Measurements from ENCODE around the gene PARPBP. TPM values are rescaled to one million over a fixed set of nuclear protein-coding genes. Genes with fewer than 3 reads are reported as not detected.
"Not testable (repeated sequence)": the region's sequence is repeated elsewhere in the genome, so short reads cannot be mapped to it uniquely, and the experiment has no call there.

Gene PARPBP
- polyA plus RNA-seq, 1 donor from 2014 or later: 6.3 TPM

DNA sequence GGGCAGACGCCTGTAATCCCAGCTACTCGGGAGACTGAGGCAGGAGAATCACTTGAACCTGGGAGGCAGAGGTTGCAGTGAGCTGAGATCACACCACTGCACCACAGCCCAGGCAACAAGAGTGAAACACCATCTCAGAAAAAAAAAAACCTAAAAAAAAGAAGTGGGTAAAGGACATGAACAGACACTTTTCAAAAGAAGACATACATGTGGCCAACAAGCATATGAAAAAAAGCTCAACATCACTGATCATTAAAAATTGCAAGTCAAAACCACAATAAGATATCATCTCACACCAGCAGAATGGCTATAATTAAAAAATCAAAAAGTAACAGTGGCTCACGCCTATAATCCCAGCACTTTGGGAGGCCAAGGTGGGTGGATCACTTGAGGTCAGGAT, 10.7 kb downstream of the PARPBP start:
- H3F3A ChIP-seq (ENCODE audit: insufficient read depth, low read length, poor library complexity, severe bottlenecking); H3K27me3 ChIP-seq (ENCODE audit: insufficient read depth, low read depth, low read length); H2AFZ ChIP-seq (ENCODE audit: low read depth, low read length); H3K9me2 ChIP-seq (ENCODE audit: insufficient read depth, low read length); H3K27ac ChIP-seq (ENCODE audit: low read length); H3K9me3 ChIP-seq (ENCODE audit: low read length); H3K4me2 ChIP-seq (ENCODE audit: low read length); H3K4me3 ChIP-seq (ENCODE audit: low read length); H4K20me1 ChIP-seq (ENCODE audit: insufficient read depth); H3K36me3 ChIP-seq (ENCODE audit: insufficient read depth, low read length); H3K9ac ChIP-seq (ENCODE audit: low read length); H3K79me2 ChIP-seq (replicated peaks; ENCODE audit: insufficient read depth, low read length): not testable (repeated sequence)

DNA sequence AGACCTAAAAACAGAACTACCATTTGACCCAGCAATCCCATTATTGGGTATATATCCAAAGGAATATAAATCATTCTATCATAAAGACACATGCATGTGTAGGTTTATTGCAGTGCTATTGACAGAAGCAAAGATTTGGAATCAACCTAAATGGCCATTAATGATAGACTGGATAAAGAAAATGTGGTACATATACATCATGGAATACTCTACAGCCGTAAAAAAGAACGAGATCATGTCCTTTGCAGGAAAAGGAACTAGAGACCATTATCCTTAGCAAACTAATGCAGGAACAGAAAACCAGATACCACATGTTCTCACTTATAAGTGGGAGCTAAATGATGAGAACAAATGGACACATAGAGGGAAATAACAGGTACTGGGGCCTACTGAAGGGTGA, 11.5 kb downstream of the PARPBP start:
- H3K79me2 ChIP-seq (replicated peaks; ENCODE audit: insufficient read depth, low read length); H3K27ac ChIP-seq (ENCODE audit: low read length); H2AFZ ChIP-seq (ENCODE audit: low read depth, low read length); H3K4me3 ChIP-seq (ENCODE audit: low read length); H3F3A ChIP-seq (ENCODE audit: insufficient read depth, low read length, poor library complexity, severe bottlenecking); H4K20me1 ChIP-seq (ENCODE audit: insufficient read depth); H3K36me3 ChIP-seq (ENCODE audit: insufficient read depth, low read length); H3K9me3 ChIP-seq (ENCODE audit: low read length); H3K27me3 ChIP-seq (ENCODE audit: insufficient read depth, low read depth, low read length); H3K4me2 ChIP-seq (ENCODE audit: low read length); H3K9ac ChIP-seq (ENCODE audit: low read length); H3K9me2 ChIP-seq (ENCODE audit: insufficient read depth, low read length): not testable (repeated sequence)

DNA sequence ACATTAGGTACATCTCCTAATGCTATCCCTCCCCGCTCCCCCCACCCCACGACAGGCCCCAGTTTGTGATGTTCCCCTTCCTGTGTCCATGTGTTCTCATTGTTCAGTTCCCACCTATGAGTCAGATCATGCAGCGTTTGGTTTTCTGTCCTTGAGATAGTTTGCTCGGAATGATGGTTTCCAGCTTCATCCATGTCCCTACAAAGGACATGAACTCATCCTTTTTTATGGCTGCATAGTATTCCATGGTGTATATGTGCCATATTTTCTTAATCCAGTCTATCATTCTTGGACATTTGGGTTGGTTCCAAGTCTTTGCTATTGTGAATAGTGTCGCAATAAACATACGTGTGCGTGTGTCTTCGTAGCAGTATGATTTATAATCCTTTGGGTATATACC, 17.6 kb downstream of the PARPBP start:
- H3K4me3 ChIP-seq (ENCODE audit: low read length); H3K36me3 ChIP-seq (ENCODE audit: insufficient read depth, low read length); H3K27me3 ChIP-seq (ENCODE audit: insufficient read depth, low read depth, low read length); H3K9me2 ChIP-seq (ENCODE audit: insufficient read depth, low read length); H3F3A ChIP-seq (ENCODE audit: insufficient read depth, low read length, poor library complexity, severe bottlenecking); H3K79me2 ChIP-seq (replicated peaks; ENCODE audit: insufficient read depth, low read length); H3K9me3 ChIP-seq (ENCODE audit: low read length); H3K9ac ChIP-seq (ENCODE audit: low read length); H3K27ac ChIP-seq (ENCODE audit: low read length); H2AFZ ChIP-seq (ENCODE audit: low read depth, low read length); H3K4me2 ChIP-seq (ENCODE audit: low read length); H4K20me1 ChIP-seq (ENCODE audit: insufficient read depth): not testable (repeated sequence)

GRCh38 chr12:102142866-102143373, 22.9 kb downstream of the PARPBP start:
- not testable (repeated sequence) for H3K4me2 ChIP-seq (ENCODE audit: low read length); H2AFZ ChIP-seq (ENCODE audit: low read depth, low read length); H3F3A ChIP-seq (ENCODE audit: insufficient read depth, low read length, poor library complexity, severe bottlenecking); H3K79me2 ChIP-seq (replicated peaks; ENCODE audit: insufficient read depth, low read length); H3K9me3 ChIP-seq (ENCODE audit: low read length); H3K36me3 ChIP-seq (ENCODE audit: insufficient read depth, low read length); H3K9me2 ChIP-seq (ENCODE audit: insufficient read depth, low read length); H3K27ac ChIP-seq (ENCODE audit: low read length); H4K20me1 ChIP-seq (ENCODE audit: insufficient read depth); H3K27me3 ChIP-seq (ENCODE audit: insufficient read depth, low read depth, low read length); H3K4me3 ChIP-seq (ENCODE audit: low read length); H3K9ac ChIP-seq (ENCODE audit: low read length)

GRCh38 chr12:102144221-102144620, 24.2 kb downstream of the PARPBP start:
- Histone ChIP-seq H3K9me2 (ENCODE audit: insufficient read depth, low read length) (no peaks in the 10 kb centered on the region), H3K9me3 (ENCODE audit: low read length) (no peaks in the 10 kb centered on the region), H3K27ac (ENCODE audit: low read length) (no peak overlapping the region), H3K79me2 (replicated peaks; ENCODE audit: insufficient read depth, low read length) (no peaks in the 10 kb centered on the region), H3K27me3 (ENCODE audit: insufficient read depth, low read depth, low read length) (no peaks in the 10 kb centered on the region), H3K36me3 (ENCODE audit: insufficient read depth, low read length) (no peaks in the 10 kb centered on the region), H2AFZ (ENCODE audit: low read depth, low read length) (no peak overlapping the region), H3K4me2 (ENCODE audit: low read length) (no peak overlapping the region), H3K9ac (ENCODE audit: low read length) (no peak overlapping the region), H3F3A (ENCODE audit: insufficient read depth, low read length, poor library complexity, severe bottlenecking) (no peaks in the 10 kb centered on the region), H4K20me1 (ENCODE audit: insufficient read depth) (no peaks in the 10 kb centered on the region), H3K4me3 (ENCODE audit: low read length) (no peak overlapping the region)
- TF ChIP-seq RAD21 (conservative IDR thresholded peaks at IDR 0.05): no peak
- TF ChIP-seq, protein P1, sequence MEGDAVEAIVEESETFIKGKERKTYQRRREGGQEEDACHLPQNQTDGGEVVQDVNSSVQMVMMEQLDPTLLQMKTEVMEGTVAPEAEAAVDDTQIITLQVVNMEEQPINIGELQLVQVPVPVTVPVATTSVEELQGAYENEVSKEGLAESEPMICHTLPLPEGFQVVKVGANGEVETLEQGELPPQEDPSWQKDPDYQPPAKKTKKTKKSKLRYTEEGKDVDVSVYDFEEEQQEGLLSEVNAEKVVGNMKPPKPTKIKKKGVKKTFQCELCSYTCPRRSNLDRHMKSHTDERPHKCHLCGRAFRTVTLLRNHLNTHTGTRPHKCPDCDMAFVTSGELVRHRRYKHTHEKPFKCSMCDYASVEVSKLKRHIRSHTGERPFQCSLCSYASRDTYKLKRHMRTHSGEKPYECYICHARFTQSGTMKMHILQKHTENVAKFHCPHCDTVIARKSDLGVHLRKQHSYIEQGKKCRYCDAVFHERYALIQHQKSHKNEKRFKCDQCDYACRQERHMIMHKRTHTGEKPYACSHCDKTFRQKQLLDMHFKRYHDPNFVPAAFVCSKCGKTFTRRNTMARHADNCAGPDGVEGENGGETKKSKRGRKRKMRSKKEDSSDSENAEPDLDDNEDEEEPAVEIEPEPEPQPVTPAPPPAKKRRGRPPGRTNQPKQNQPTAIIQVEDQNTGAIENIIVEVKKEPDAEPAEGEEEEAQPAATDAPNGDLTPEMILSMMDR (IDR thresholded peaks at IDR 0.05; ENCODE audit: poor library complexity, severe bottlenecking): no peak
- TF ChIP-seq MXI1 (conservative IDR thresholded peaks at IDR 0.05; ENCODE audit: poor library complexity, severe bottlenecking): no peak
- no peak for TF ChIP-seq SMC3 (conservative IDR thresholded peaks at IDR 0.05; ENCODE audit: poor library complexity)
- TF ChIP-seq EZH2 (IDR thresholded peaks at IDR 0.05; ENCODE audit: borderline replicate concordance, insufficient read depth, low read length, poor library complexity, severe bottlenecking): no peak
- TF ChIP-seq TAF1 (IDR thresholded peaks at IDR 0.05; ENCODE audit: low read depth): no peak
- no peak for TF ChIP-seq REST (IDR thresholded peaks at IDR 0.05; ENCODE audit: borderline replicate concordance)
- TF ChIP-seq POLR2AphosphoS5 (IDR thresholded peaks at IDR 0.05): no peak
- TF ChIP-seq EP300 (conservative IDR thresholded peaks at IDR 0.05; ENCODE audit: poor library complexity, severe bottlenecking): no peak
